PC-3 (cell line): ENCODE results near the gene ACTN1. TPM values are rescaled to one million over a fixed set of nuclear protein-coding genes. Genes with fewer than 3 reads are reported as not detected.

Experiments
- ATAC-seq: fragments of 200-7000 bp; cut with Tn5 transposase; 2 replicates; pipeline ENCODE4 v1.9.1; 2020; ENCODE audit warnings: mild to moderate bottlenecking, moderate library complexity
- BruUV-seq: library from RNA; stranded (reverse); fragments of 400-500 nt; replicated peaks from 2 replicates; lab custom pipeline; 2021; lab: Mats Ljungman, UMichigan
- CTCF ChIA-PET: fragments of 300-600 bp; sonication (Branson Sonifier 250); formaldehyde crosslinking; loops from one replicate; lab custom pipeline; 2022; ENCODE audit warnings: antibody characterized with exemption; lab: Charles Lee
- POLR2A ChIA-PET: fragments of 300-600 bp; sonication (Branson Sonifier 250); formaldehyde crosslinking; loops from one replicate; lab custom pipeline; 2022; ENCODE audit warnings: antibody characterized with exemption; ENCODE audit not compliant: unreplicated experiment; lab: Charles Lee
- DNase-seq: peaks from one replicate; pipeline ENCODE4 v3.0.0-alpha.2; 2015
- H2AFZ ChIP-seq: fragments of 300-600 bp; sonication (generic); 2 replicates; pipeline ENCODE4 v1.6.0; 2016; ENCODE audit warnings: antibody characterized with exemption, low read length
- H3F3A ChIP-seq: fragments of 300-600 bp; sonication (generic); one replicate; pipeline ENCODE4 v1.6.0; 2017; ENCODE audit warnings: antibody characterized with exemption, low read length, control low read depth, mild to moderate bottlenecking; ENCODE audit not compliant: unreplicated experiment
- H3K27ac ChIP-seq: fragments of 300-600 bp; sonication (generic); 2 replicates; pipeline ENCODE4 v1.5.1; 2016; ENCODE audit warnings: mild to moderate bottlenecking, low read length
- H3K27me3 ChIP-seq: fragments of 300-600 bp; sonication (generic); 2 replicates; pipeline ENCODE4 v1.6.1; 2016; ENCODE audit warnings: low read length, mixed read lengths
- H3K36me3 ChIP-seq: fragments of 300-600 bp; sonication (generic); 2 replicates; pipeline ENCODE4 v1.6.1; 2016; ENCODE audit warnings: low read depth, mixed run types, low read length, mixed read lengths
- H3K4me1 ChIP-seq: fragments of 300-600 bp; sonication (generic); 2 replicates; pipeline ENCODE4 v1.5.1; 2016; ENCODE audit warnings: low read length; ENCODE audit not compliant: insufficient read depth
- H3K4me2 ChIP-seq: fragments of 300-600 bp; sonication (generic); 2 replicates; pipeline ENCODE4 v1.6.0; 2016; ENCODE audit warnings: low read length
- H3K4me3 ChIP-seq: fragments of 300-600 bp; sonication (generic); 2 replicates; pipeline ENCODE4 v1.5.1; 2016; ENCODE audit warnings: mild to moderate bottlenecking, low read length, mixed read lengths
- H3K79me2 ChIP-seq: fragments of 300-600 bp; sonication (generic); 2 replicates; pipeline ENCODE4 v1.6.1; 2017; ENCODE audit warnings: low read length, mixed read lengths
- H3K9ac ChIP-seq: fragments of 300-600 bp; sonication (generic); 2 replicates; pipeline ENCODE4 v1.6.0; 2016; ENCODE audit warnings: mild to moderate bottlenecking, low read length
- H3K9me2 ChIP-seq: fragments of 300-600 bp; sonication (generic); replicated peaks from 2 replicates; pipeline ENCODE4 v1.6.1; 2016; ENCODE audit warnings: mixed run types, low read length, mixed read lengths
- H3K9me3 ChIP-seq: fragments of 300-600 bp; sonication (generic); 2 replicates; pipeline ENCODE4 v1.6.1; 2016; ENCODE audit warnings: low read length, mixed read lengths
- H4K20me1 ChIP-seq: fragments of 300-600 bp; sonication (generic); 2 replicates; pipeline ENCODE4 v1.6.1; 2016; ENCODE audit warnings: low read length, mixed read lengths
- CTCF ChIP-seq: fragments of 300-600 bp; sonication (generic); conservative IDR thresholded peaks from 2 replicates; pipeline ENCODE4 v1.5.1; 2017; ENCODE audit warnings: antibody characterized with exemption, low read depth, mild to moderate bottlenecking, low read length
- EZH2 ChIP-seq: fragments of 300-600 bp; sonication (generic); IDR thresholded peaks from one replicate; pipeline ENCODE4 v1.6.1; 2017; ENCODE audit warnings: antibody characterized with exemption, mild to moderate bottlenecking, low read length; ENCODE audit not compliant: unreplicated experiment
- EZH2phosphoT487 ChIP-seq: fragments of 300-600 bp; sonication (generic); IDR thresholded peaks from 2 replicates; pipeline ENCODE4 v1.6.1; 2018; ENCODE audit warnings: mild to moderate bottlenecking, antibody characterized with exemption, low read length, borderline replicate concordance
- intact Hi-C: fragments of 100-400 bp; cut with micrococcal nuclease; formaldehyde crosslinking; loops from 2 replicates; pipeline ENCODE4 v1.9.0; 2023
- total RNA-seq: library from RNA; depleted of rRNA; stranded (reverse); fragments of >200 nt; gene quantifications from 2 replicates; pipeline ENCODE4 v1.2.3, GENCODE V29; 2014

Gene ACTN1
- total RNA-seq, 1 experiment from 2014 or later, result 303 TPM

- Histone ChIP-seq H3K79me2 (peaks cover 100% of the 10 kb centered on the region), H3K4me2 (no peak overlapping the region), H4K20me1 (peaks cover 93% of the 10 kb centered on the region), H3K36me3 (peaks cover 35% of the 10 kb centered on the region), H3K4me3 (no peak overlapping the region), H3K27me3 (no peaks in the 10 kb centered on the region), H3K9me2 (no peaks in the 10 kb centered on the region), H3K4me1 (peaks cover 44% of the 10 kb centered on the region), H2AFZ (no peak overlapping the region), H3K9ac (no peak overlapping the region), H3K9me3 (no peaks in the 10 kb centered on the region), H3F3A (no peaks in the 10 kb centered on the region), H3K27ac (no peak overlapping the region)
- ATAC-seq (peak; percentile 27), DNase-seq (no peak)
- 0 out of 2 replicates have a peak, but pooled peaks have one; percentile 27 for TF ChIP-seq CTCF
- no peak for TF ChIP-seq EZH2
- TF ChIP-seq EZH2phosphoT487, result no peak
- BruUV-seq, result no TSS peak
- ChIA-PET POLR2A (interaction anchor here (0.5 kb wide), 1 partner anchor 85 kb away, joined by 3 read pairs; no protein-coding TSS in a partner anchor), CTCF (no interaction called here)
- intact Hi-C loops, result no loop called here
These were observed 41.4 kb downstream of the ACTN1 start for GRCh38 chr14:68937471-68938270.

- BruUV-seq, result no TSS peak
- Histone ChIP-seq H3F3A (no peaks in the 10 kb centered on the region), H4K20me1 (peaks cover 93% of the 10 kb centered on the region), H3K4me2 (no peak overlapping the region), H3K4me1 (peaks cover 39% of the 10 kb centered on the region), H3K9ac (no peak overlapping the region), H2AFZ (no peak overlapping the region), H3K27me3 (no peaks in the 10 kb centered on the region), H3K27ac (no peak overlapping the region), H3K4me3 (no peak overlapping the region), H3K79me2 (peaks cover 100% of the 10 kb centered on the region), H3K36me3 (peaks cover 35% of the 10 kb centered on the region), H3K9me3 (no peaks in the 10 kb centered on the region), H3K9me2 (no peaks in the 10 kb centered on the region)
- DNase-seq, result no peak
- CTCF ChIA-PET, result no interaction called here
- intact Hi-C loops, result no loop called here
- no peak for ATAC-seq
- TF ChIP-seq EZH2 (no peak), EZH2phosphoT487 (no peak), CTCF (no peak)
- POLR2A ChIA-PET, result no interaction called here
These were observed 42.1 kb downstream of the ACTN1 start for GRCh38 chr14:68936980-68937379.

- POLR2A ChIA-PET, result no interaction called here
- peaks cover 100% of the 10 kb centered on the region for H3K79me2 ChIP-seq
These were observed 42.6 kb downstream of the ACTN1 start for GRCh38 chr14:68936476-68936875.

More at GRCh38 chr14:68936476-68936875, 42.6 kb downstream of the ACTN1 start:
- no peak for TF ChIP-seq EZH2
- no peak for TF ChIP-seq EZH2phosphoT487
- no peak for TF ChIP-seq CTCF
- Histone ChIP-seq H2AFZ (no peak overlapping the region), H3K27me3 (no peaks in the 10 kb centered on the region), H3K27ac (no peak overlapping the region), H3K9ac (no peak overlapping the region), H3K36me3 (peaks cover 33% of the 10 kb centered on the region), H3K4me3 (no peak overlapping the region), H3K4me1 (peaks cover 39% of the 10 kb centered on the region), H3F3A (no peaks in the 10 kb centered on the region), H3K4me2 (no peak overlapping the region), H4K20me1 (peaks cover 93% of the 10 kb centered on the region), H3K9me2 (no peaks in the 10 kb centered on the region), H3K9me3 (no peaks in the 10 kb centered on the region)
- CTCF ChIA-PET, result no interaction called here
- intact Hi-C loops, result no loop called here
- BruUV-seq, result no TSS peak
- no peak for ATAC-seq
- DNase-seq, result no peak
